ENCODE measurements around the gene FSTL3.

- no peak for TF ChIP-seq CTCF (IDR thresholded peaks at IDR 0.05)
- TF ChIP-seq POLR2A (IDR thresholded peaks at IDR 0.05) = no peak
- no peak for TF ChIP-seq POLR2AphosphoS5 (IDR thresholded peaks at IDR 0.05)
- no peak for TF ChIP-seq EP300 (IDR thresholded peaks at IDR 0.05)
These were observed 46.4 kb downstream of the FSTL3 start for GRCh38 chr19:722553-723101.
